ENCODE measurements around the gene ST6GALNAC5. TPM values are rescaled to one million over a fixed set of nuclear protein-coding genes. Genes with fewer than 3 reads are reported as not detected.
"Not testable (repeated sequence)": the region's sequence is repeated elsewhere in the genome, so short reads cannot be mapped to it uniquely, and the experiment has no call there.

ST6GALNAC5 gene
- not detected for total RNA-seq

DNA sequence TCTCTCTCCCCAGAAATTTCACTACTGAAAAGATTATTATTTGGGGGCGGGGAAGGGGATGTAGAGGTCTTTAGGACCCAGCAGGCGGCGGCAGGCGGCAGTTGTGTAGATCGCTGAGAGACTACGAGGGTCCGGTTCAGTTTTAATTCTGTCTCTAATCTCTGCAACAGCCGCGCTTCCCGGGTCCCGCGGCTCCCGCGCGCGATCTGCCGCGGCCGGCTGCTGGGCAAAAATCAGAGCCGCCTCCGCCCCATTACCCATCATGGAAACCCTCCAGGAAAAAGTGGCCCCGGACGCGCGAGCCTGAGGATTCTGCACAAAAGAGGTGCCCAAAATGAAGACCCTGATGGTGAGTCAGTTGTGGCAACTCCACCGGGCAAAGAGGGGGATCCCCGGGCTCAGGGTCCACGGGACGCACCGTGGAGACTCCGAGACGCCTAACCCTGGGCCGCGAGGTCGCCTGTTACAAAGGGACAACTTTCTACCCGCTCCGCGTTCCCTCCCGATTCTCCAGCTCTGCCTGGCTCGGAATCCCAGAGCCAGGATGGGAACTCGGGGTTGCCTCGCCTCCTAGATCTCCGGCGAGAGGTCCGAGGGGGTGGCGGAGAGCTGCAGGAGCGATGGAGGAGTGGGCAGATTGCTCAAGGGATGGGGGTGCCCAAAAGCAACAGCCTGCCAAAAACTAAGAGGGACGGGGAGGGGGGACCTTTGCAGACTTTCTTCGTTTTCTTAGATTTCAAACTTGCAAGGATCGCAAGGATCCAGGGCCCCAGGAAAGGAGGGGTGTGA, at the start of gene ST6GALNAC5:
ST6GALNAC5 (plus strand) TSS at position 139 of the 789 bp plus-strand sequence.
- CTCF ChIA-PET, result no interaction called here
- POLR2A ChIA-PET, result no interaction called here

DNA sequence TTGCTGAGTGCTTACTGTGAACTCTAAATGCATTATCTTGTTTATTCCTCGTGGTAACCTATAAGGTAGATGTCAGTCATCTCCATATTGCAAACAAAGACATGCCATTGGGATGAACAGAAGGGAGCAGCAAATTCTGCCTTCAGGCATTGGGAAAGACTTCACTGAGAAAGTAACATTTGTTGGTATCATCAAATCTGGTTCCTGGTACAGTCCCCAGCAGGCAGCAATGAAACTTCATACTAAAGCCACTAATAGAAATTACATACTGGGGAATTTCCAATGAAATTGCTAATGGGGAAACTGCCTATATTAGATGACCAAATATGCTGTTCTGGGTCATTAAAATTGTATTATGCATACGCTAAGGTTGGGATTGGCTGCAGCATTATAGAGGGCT, 47.3 kb upstream of the ST6GALNAC5 start:
- ChIA-PET POLR2A (no interaction called here), CTCF (no interaction called here)

DNA sequence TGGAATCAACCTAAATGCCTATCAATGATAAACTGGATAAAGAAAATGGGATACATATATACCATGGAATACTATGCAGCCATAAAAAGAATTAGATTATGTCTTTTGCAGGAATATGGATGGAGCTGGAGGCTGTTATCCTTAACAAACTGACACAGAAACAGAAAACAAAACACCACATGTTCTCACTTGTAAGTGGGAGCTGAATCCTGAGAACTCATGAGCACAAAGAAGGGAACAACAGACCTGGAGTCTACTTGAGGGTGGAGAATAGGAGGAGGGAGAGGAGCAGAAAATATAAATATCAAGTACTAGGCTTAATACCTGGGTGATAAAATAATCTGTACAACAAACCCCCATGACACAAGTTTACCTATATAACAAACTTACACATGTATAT, 44.3 kb upstream of the ST6GALNAC5 start:
- CTCF ChIA-PET, POLR2A ChIA-PET: not testable (repeated sequence)

DNA sequence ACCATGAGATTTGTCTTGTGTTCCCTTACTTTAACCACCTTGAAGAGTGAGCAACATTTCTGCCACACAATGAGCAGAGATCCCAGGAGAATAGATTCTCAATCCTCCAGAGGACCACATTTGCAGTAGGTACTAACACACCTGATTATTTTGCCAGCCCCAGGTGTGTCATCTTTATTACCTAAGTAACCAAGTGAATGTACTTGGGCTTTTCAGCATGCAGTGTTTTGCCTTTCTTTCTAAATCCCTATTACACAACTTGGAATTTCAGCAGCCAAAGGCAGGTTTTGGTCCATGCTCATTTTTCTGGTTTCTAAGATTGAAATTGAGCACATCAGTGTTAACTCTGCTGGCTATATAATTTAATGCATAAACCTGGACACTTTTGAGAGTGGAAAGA, 43.2 kb upstream of the ST6GALNAC5 start:
- ChIA-PET POLR2A (no interaction called here), CTCF (no interaction called here)

DNA sequence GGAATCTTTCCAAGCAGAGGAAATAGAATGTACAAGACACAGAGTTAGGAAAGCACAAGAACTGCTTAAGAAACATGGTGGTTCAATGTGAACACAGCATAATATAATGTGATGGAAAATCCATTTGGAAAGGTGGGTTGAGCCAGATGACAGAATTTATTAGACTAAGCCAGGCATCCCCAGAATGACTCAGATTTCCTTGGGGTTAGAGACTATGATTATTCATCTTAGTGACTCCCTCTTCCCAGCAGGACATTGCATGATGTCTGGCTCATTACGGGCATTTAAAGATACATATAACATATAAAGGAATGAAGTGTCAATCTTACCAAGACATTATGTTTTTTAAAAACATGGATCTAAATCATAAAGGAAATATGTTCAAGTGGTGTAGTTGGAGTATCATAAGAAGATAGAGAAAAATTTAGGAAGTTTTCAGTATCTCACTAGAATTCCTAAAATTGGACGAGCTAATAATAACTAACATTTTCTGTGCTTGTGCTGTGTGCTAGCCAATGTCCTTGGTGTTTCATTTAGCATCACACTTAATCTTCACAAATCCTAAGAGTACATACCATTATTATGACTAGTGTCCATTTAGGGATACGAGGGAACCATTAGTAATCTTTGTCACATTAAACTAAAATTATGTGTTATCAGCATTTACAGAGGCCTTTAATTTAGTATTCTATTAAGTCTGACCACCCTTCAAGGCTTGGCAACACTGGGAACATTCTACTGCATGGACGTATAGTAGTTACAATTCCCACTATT, 41.0 kb upstream of the ST6GALNAC5 start:
- CTCF ChIA-PET, result no interaction called here
- POLR2A ChIA-PET, result no interaction called here

DNA sequence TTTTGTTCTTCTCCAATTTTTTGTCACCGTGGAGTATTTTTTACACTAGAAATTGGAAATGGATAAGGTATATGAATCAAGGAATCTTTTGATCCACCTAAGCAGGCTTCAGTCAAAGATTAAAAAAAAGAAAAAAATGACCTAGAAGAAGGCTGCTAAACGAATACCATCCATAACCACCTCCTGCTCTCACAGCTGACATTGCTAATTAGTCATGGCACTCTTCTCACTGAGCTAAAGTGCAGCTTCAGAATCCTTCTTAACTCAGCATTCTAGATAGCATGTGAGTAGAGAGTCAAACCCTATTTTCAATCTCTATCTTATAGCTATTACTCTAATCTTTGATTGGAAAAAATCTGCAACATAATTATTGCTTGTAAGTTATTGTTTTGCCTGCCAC, 40.2 kb upstream of the ST6GALNAC5 start:
- ChIA-PET POLR2A (no interaction called here), CTCF (no interaction called here)

DNA sequence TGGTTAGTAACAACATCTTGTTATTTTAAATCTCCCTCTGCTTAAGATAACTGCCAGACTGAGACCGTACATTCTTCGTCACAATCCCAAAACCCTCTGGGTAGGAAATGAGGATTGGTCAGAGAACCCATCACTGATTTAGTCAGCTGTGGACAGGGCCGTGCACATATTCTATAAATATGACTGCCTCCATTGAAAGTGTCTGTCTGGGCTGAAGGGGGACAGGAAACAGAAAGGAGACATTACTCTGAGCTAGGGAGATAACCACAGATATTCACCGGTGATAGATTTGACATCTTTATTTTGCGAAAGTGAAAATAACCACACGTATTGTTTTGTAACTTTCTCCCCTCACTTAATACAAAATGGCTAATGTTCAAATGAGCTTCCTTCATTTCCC, 36.9 kb upstream of the ST6GALNAC5 start:
- CTCF ChIA-PET, result no interaction called here
- POLR2A ChIA-PET, result no interaction called here

DNA sequence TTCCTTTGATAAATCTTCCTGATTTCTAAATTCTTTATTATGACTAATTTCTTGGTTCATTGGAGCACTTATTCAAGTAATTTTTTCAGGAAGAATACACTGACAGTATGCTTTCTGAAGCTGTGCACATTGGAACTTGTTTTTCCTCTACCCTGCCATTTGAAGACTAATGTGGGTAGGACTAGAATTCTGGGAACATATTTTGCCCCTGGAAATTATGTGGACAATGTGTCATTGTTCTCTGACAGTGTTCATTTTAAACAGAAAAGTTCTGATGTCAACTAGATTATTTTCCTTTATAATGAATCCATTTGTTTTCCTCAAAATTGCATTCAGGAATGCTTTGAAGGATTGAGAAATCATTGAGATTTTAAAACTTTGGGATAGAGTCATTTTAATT, 34.8 kb upstream of the ST6GALNAC5 start:
- ChIA-PET CTCF (no interaction called here), POLR2A (no interaction called here)

DNA sequence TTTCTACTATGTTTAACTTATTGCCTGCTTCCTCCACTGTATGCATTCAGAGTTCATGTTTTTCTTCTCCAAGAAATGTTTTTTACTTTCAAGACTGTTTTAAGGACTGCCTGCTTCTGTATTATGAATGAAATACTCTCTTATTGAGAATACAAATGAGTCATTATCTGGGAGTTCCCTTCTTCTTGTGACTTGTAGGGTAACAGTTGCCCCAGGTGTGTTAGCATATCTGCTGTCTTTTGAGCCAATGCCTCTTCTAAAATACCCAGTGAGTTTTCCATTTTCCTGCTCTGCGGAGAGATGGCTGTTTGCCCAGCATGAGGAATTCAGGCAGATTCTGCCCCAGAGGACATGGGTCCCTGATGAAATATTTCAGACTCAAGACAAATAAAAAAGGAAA, 34.1 kb upstream of the ST6GALNAC5 start:
- POLR2A ChIA-PET, result no interaction called here
- CTCF ChIA-PET, result no interaction called here

DNA sequence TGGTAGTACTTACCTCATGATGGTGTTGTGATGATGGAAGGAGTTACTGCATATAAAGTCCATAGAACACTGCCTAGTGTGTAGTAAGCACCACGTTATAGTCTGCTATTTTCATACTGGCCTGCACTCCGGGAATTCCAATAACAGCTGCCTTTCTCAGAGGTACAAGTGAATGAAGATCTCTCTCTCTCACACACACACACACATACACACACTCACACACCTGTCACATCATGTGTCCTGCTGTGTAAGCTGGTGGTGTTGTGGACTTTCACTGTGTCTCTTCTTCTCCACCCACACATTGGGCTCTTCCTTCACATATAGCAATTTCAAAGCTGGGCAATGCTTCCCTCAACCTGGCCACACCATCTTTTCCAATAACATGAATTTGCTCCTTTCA, 33.4 kb upstream of the ST6GALNAC5 start:
- CTCF ChIA-PET, result no interaction called here
- POLR2A ChIA-PET, result no interaction called here

DNA sequence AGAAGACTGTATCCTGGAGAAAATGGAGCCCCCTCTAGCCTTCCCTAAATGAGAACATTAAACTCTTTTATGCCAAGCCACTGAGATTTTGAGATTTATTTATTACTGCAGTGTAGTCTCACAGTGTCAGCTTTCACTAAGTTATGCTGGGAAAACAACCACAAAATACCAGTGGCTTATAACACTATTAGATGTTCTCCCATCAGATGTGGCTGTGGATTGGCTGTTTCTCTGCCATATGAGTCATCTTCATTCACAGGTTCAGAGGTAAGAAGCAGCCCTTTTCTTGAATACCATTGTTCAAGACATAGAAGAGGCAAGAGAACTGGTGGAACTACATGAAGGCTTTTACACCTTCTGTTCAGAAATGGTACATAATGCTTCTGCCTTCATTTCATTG, 32.1 kb upstream of the ST6GALNAC5 start:
- ChIA-PET CTCF (no interaction called here), POLR2A (no interaction called here)

DNA sequence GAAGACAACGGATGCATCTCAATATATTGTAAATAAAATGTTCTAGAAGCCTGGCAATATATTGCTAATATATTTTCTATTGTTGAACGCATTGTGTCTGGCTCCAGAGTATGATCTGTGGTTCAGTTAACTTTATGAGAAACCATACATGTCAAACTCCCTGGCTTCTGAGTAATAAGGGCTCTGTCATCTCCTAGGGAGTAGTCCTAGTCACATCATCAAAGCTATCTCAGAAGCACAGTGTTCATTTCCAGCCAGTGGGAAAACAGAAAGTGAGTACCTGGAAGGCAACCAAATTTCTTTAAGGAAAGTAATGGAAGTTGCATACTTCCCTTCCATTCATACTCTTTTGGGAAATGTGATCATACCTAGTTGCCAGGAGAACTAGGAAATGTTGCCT, 27.0 kb upstream of the ST6GALNAC5 start:
- ChIA-PET CTCF (no interaction called here), POLR2A (no interaction called here)

DNA sequence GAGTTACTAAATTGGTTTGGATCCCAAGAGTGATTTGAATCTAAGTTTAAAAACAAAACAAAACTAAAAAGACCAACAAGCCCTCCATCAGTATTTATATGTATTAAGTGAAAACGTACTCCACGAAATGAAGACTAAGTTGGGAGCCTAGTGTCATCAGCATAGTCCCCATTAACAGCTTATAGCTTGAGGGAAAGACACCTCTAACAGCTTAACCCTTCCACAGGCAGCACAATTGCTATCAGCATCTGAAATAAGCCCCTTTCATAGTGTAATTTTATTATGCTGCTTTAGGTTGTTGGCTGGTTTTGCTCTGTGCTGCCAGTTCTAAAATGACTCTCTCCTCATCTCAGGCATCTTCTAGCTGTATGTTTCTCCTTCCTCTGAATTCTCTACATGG, 25.8 kb upstream of the ST6GALNAC5 start:
- CTCF ChIA-PET, result no interaction called here
- POLR2A ChIA-PET, result no interaction called here

DNA sequence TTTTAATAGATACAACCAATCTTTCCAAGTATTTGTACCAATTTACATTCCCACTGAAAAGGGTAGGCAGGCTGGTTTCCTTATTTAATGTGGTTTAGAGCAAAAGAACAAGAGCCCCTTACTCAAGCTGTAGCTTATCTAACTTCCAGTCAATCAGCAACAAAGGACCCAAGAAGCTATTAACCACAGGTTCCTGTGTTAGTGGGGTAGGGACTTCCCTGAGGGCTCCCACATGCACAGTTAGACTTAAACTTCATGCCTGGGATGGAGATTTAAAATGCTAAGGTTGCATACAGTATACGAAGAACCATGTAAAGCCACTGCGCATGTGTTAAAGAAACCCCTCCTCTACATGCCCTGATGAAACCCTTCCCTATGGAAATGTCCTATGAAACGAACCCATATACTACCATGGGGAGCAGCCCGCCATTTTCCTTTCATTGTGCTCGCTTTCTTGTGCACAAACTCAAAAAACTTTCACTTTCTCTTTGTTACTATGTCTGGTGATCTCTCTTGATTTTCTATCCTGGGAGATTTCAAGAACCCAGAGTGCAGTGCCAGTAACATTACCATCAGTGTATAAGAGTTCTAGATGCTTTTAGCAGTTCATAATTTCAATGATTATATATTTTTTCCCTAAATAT, 23.3 kb upstream of the ST6GALNAC5 start:
- ChIA-PET CTCF (no interaction called here), POLR2A (no interaction called here)

DNA sequence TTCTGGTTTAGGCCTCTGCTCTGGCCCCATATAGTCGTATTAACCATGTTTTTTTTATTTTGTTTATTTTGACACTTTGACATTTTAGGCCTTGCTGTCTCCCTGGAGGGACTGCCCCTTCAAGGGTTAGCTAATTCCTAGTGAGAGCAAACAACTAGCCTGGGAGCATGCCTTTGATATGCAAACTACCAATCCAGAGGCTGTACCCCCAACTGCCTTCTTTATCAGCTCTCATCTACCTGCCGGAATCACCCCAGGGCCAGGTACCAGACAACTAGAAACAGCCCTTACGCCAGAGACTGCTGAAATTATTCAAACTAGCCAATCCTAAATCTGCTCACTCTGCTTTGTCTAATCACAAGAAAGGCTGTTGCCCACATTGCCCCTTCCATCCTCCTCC, 13.0 kb upstream of the ST6GALNAC5 start:
- ChIA-PET POLR2A (no interaction called here), CTCF (no interaction called here)

DNA sequence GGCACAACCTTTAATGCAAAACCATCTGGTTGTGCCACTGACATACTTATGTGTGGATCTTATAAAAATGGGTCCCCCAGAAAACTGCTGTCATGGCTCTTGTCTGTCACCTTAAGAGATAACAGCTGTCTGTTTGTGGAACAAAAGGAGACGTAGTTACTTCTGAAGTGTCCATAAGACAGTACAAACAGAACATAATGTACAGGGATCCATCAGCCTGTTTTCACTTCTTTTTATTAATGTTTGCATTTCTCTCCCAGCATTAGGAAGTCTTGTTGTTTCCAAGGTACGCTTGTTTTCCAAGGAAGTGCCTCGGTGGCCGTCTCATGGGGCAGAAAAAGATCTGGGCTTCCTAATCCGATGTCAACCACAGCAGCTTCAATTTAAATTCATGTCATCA, 11.2 kb upstream of the ST6GALNAC5 start:
- CTCF ChIA-PET, result no interaction called here
- POLR2A ChIA-PET, result no interaction called here

DNA sequence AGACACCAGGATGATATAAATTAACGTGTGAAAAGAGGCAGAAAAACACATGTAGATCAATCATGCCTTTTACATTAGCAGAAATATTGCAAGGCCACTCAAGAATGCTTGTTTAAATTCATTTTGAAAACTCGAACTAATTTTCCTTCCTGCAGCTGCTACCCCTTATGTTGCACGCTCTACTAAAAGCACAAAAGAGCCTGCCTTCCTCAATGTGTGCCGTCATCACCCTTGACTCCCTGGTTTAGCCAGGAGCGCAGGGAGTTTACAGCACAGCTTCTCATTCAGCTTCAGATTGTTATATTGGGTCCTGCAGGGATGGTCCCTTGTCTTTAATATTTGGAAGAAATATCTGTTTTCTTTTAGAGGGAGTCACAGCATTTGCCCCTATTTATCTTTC, 10.1 kb upstream of the ST6GALNAC5 start:
- ChIA-PET POLR2A (no interaction called here), CTCF (no interaction called here)

DNA sequence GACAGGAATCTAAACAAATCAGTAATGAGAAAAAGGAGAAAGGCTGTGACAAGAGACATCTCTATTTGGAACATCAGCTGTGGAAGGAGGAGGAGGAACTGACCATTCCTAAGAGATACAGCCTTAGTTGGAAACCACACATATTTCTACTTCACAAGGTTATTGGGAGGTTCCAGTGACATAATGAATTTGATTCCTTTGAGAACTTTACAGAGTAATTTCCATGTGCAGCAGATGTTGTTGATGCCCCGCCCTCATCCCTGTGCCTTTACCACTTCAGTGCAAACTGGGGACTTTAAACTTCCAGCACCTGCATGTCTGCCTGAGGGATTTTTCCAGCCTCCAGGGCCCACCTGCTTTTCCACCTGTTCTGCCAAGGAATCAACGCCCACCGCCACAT, 9.3 kb upstream of the ST6GALNAC5 start:
- POLR2A ChIA-PET, result no interaction called here
- CTCF ChIA-PET, result no interaction called here

DNA sequence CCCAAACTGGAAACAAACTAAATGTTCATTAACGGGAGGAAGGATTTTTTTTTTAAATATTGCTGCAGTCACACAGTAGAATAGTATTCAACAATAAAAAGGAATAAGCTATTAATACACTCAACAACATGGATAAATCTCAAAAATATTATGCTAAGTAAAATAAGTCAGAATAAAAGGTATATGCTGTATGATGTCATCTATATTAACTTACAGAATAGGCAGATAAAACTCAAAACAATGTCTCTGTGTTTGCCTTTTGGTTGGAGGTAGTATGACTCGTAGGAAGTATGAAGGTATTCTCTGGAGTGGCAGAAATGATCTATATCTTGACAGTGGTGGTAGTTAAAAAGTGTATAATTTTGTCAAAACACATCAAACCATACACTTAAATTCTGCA, 6.1 kb upstream of the ST6GALNAC5 start:
- POLR2A ChIA-PET, result no interaction called here
- CTCF ChIA-PET, result no interaction called here

DNA sequence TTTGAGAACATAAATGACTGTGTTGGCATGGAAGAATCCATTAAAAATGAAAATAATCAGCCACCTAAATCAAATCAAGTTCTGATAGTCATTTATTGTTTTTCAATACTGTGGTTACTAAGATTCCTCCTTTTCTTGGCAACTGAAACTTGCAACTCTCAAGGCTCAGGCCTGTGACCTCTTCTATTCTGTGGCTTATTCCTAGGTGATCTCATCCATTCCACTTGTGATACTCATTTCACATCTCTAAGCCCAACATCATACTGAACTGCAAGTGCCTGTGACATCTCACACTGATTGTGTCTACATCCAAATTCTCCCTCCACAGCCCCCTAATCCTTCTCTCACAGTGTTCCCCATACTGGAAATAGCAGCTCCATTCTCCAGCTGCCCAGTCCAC, 4.8 kb upstream of the ST6GALNAC5 start:
- ChIA-PET POLR2A (no interaction called here), CTCF (no interaction called here)

DNA sequence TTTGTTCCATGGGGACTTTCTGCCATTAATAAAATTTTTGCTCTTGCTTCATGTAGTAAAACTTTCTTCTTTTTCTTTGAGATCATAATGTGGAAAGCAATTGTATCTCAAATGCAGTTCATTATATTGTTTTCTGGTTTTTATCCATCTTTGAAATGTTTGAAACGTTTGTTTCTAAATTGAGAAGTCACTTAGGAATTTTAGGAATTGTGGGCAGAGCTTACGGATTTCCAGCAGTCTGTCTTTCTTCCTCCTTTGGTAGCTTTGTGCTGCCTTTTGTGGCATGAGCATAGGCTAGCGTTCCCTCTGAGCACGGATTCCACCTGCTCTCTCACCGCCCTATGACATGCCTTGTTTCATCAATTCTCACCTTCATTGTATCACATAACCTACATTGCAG, 2.9 kb upstream of the ST6GALNAC5 start:
- CTCF ChIA-PET, result no interaction called here
- POLR2A ChIA-PET, result no interaction called here
